ENCODE results near the gene ATF1.
"Not testable (repeated sequence)": the region's sequence is repeated elsewhere in the genome, so short reads cannot be mapped to it uniquely, and the experiment has no call there.

The ATF1 gene

DNA sequence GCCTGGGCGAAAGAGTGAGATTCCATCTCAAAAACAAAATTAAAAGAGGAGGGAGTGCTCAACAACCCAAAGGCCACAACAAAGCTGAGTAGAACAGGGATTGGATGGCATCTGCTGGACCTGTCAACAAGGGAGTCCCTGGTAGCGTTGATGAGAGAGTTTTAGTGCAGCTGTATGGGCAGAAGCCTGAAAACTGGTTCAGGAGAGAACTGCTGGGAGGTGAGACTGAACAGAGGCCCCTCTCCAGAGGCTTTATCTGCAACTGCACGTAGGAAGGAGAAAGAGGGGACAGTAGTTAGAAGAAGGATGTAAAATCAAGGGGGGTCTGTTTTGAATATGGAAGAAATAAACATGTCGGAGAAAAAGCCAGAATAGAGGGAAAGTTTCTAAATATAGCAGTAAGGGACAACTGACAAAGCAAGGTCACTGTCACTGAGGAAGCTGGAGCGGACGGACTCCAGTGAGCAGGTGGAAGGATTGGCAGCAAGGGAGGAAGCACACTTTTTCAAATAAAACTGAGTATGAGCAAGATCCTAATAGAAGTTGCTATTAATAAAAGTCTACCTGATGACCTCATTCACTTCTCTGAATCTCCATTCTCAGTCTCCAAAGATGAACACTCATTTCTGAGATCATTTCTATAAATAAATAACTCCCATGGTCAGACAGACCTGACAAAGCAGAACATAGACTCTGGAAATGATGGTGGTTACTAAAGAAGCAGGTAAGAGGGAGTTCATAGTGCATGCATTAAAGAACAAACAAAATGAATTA, 11.8 kb upstream of the ATF1 start:
- DNase-seq, result no peak

DNA sequence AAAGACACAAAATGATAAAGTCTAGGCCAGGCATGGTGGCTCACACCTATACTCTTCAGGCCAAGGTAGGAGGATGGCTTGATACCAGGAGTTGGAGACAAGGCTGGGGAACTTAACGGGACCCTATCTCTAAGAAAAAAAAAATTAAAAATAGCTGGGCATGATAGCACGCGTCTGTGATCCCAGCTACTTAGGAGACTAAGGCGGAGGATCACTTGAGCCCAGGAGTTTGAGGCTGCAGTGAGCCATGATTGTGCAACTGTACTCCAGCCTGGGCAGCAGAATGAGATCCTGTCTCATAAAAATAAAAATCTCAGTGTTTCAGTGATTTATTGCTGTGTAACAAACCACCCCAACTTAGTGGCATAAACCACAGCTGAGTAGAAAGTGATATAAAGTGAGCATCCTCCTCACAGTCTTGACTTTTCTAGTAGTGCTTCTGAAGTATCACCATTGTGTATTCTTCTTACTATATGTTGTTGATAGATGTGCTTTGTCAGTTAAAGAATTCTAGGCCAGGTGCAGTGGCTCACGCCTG, 10.6 kb upstream of the ATF1 start:
- no peak for DNase-seq

DNA sequence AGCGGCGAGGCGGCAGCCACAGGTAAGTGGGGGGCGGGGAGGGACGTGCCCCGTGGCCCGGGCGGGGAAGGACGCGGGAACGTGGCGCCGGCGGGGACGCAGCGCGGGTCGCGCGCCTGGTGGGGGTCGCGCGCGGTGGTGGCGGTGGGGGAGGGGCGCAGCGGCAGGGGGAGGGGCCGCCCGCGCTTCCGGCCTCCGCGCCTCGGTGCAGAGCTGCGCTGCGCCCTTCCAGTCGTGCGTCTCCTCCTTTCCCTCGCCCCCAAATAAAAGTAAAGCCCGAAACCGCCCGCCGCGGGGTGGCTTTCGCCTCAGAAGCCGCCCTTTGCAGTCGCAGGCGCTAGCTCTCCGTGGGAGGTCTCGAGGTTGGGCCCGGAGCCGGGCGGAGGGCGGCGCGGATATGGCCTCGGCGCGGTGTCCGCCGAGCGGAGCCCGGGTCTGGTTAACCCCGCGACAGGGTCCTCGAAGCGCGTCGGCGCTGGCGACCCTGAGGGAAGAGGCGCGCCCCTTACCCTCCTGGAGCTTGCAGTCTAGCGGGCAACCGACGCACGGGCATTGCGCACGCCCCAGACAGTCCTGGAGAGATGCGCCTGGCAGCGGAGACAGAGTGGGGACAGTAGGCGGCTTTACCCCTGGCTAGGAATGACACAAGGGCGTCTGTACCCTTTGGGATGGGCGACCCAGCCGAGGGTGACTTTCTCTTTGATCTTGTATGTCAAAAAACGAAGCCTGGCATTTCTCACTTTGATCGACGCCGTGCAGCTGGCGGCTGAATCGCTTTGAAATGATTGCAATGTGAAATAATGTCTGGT, 589 bp downstream of the ATF1 start:
- DNase-seq, result peak in 53 of 58 donors; percentile 28 to 90 (median 68)

DNA sequence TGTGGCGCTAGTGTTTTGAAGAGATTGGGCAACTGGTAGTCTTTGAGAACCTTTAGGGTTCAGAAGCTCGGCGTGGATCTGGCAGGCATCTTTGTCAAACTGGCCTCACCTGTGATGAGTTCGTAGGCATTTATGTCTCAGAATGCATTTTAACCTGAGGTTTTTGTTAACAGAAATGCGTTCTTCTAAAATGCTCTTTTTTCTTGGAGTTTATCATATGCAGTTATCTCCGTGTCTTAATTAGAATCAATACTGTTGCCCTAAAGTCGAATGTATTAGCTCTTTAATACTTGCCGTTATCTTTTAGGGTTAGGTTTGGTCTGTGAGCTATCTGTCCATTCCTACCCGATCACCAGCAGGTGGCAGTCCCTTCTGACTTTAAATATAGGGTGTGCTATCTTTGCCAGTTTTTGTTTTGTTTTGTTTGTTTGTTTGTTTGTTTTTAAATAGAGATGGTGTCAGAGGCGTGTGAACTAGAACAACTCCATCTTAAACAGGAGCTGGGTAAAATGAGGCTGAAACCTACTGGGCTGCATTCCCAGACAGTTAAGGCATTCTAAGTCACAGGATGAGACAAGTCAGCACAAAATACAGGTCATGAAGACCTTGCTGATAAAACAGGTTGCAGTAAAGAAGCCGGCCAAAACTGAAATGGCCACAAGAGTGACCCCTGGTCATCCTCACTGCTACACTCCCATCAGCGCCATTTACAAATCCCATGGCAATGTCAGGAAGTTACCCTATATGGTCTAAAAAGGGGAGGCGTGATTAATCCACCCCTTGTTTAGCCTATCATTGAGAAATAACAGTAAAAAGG, 1.4 kb downstream of the ATF1 start:
- DNase-seq, result peak in 25 of 58 donors; percentile 0 to 43 (median 11)

DNA sequence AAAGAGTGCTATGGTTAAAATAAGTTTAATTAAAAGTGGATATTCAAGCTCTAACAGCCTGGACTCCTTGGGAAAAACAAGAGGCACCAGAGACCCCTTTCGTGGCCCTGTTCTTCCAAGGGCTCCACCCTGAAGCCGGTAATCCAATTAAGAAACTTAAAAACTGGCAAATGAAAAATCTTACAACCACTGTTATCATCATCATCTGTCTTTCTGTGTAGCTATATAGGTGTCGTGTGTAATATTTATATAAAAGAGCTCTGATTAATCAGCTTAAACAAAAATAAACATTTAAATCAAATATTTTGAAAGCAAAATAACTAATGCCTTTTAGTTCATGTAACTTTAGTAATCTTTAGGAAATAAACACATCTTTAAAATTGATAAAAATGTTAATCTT, 4.5 kb downstream of the ATF1 start:
- DNase-seq, result no peak

DNA sequence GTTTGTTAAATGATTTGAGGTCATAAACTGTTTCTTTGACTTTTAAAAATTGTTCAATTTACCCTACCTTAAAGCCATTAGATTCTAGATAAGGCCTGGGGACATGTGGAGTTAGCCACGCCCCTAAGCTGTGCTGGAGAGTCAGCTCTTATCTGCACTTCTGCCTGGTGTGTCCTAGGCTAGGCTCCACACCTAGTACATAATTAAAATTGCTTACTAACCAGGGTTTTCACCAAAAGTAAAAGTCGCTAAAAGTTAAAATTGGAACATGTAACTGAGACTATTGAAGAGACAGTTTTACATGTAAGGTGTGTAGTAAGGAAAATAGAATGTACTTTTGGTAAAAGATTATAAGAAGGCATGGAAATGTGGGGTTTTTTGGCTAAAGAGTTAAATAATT, 4.9 kb downstream of the ATF1 start:
- not testable (repeated sequence) for DNase-seq

DNA sequence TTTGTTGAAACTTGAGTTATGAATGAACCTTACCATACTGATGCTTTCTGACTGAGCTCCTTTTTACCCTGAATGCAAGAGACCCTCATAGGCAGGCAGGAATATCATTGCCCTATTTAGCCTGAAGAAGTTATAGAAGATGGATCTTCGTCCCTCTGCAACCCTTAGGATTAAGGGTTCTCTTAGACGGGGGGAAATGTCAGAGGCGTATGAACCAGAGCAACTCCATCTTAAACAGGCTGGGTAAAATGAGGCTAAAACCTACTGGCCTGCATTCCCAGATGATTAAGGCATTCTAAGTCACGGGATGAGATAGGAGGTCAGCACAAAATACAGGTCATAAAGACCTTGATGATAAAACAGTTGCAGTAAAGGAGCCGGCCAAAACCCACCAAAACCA, 7.5 kb downstream of the ATF1 start:
- no peak for DNase-seq

DNA sequence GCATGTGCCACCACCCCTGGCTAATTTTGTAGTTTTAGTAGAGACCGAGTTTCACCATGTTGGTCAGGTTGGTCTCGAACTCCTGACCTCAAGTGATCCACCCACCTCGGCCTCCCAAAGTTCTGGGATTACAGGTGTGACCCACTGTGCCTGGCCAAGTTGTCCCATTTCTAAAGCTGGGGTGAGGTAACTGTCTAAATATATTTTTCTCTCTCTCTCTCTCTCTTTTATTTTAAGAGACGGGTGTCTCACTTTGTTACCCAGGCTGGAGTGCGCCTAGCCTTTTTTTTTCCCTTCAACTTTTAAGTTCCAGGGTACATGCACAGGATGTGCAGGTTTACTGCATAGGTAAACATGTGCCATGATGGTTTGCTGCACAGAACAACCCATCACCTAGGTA, 8.6 kb downstream of the ATF1 start:
- no peak for DNase-seq

DNA sequence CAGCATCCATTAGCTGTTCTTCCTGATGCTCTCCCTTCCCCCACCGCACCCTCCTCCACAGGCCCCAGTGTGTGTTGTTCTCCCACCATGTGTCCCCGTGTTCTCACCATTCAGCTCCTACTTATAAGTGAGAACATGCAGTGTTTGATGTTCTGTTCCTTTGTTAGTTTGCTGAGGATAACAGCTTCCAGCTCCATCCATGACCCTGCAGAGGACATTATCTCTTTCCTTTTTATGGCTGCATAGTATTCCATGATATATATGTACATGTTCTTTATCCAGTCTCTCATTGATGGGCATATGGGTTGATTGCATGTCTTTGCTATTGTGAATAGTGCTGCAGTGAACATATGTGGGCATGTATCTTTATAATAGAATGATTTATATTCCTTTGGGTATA, 9.0 kb downstream of the ATF1 start:
- DNase-seq, result no peak

DNA sequence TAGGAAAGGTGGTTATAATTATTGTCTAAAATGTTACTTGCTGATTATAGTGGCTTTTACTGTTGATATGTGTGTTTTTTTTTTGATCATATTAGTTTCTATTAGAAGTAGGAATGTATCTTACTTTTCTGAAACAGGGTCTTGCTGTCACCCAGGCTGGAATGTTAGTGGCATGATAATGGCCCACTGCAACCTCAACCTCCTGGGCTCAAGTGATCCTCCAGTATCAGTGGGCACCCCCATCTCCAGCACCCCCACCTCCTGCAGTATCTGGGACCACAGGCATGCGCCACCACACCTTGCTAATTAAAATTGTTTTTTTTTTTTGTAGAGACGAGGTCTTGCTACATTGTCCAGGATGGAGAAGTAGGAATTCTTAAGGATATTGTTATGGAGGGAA, 11.3 kb downstream of the ATF1 start:
- no peak for DNase-seq

DNA sequence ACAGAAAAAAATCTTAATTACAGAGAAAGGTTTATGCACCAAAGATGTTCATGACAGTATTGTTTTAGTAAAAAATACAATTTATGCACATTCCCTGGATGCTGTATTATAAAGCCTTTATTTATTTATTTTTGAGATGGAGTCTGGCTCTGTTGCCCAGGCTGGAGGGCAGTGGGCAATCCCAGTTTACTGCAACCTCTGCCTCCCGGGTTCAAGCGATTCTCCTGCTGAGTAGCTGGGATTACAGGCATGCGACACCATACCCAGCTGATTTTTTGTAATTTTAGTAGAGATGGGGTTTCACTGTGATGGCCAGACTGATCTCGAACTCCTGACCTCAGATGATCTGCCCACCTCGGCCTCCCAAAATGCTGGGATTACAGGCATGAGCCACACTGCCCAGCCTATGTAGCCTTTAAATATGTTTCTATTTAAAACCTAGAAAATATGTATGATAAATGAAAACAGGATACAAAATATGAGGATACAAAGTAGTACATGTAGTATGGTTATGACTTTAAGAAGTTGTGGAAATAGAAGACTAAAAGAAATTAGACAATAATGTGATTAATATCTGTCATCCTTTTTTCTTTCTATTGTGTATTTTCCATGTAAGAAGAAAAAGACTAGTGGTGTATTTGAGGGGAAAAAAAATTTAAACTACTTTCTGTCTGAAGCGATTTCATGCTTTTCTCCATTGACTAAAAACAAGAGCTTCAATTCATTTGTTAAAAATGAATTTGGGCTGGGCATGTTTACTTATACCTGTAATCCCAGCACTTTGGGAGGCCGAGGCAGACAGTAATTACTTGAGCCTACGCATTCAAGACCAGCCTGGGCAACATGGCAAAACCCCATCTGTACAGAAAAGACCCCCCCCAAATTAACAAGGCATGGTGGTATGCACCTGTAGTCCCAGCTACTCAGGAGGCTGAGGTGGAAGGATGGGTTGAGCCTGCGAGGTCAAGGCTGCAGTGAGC, 13.1 kb downstream of the ATF1 start:
- DNase-seq, result no peak

DNA sequence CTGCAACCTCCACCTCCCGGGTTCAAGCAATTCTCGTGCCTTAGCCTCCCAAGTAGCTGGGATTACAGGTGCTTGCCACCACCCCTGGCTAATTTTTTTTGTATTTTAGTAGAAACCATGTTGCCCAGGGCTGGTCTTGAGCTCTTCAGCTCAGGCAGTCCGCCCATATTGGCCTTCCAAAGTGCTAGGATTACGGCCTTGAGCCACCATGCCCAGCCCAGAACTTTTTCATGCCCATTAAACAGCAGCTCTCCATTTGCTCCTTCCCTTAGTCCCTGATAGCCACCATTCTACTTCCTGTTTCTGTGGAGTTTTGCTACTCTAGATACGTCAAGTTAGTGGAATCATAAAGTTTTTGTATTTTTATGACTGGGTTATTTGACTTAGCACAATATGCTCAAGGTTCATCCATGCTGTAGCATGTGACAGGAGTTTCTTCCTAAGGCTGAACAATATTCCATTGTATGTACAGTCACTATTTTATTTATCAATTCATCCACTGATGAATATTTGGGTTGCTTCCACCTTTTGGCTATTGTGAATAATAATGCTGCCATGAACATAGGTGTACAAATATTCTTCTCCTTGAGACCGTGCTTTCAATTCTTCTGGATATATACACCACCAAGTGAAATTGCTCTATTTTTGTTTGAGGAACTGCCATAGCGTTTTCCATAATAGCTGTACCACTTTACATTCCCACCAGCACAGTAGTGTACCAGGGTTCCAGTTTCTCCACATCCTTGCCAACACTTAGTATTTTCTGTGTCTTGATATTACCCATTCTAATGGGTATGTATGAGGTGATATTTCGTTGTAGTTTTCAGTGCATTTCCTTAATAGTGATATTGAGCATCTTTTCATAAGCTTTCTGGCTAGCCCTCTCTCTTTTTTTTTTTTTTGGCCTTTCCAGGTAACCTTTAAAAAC, 15.0 kb downstream of the ATF1 start:
- DNase-seq, result no peak

DNA sequence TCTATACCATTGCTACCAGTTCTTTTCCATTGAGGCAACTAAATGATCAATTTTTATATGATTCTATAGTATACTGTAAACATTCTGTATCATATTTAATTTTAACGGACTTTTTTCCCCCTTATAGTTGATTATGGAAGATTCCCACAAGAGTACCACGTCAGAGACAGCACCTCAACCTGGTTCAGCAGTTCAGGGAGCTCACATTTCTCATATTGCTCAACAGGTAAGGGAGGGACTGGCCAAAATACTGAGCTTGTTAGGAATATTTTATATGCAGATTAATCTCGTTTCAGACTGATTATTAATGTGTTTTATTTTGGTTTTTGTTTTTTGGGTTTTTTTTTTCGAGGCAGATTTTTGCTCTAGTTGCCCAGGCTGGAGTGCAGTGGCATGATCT, 16.1 kb downstream of the ATF1 start:
- no peak for DNase-seq

DNA sequence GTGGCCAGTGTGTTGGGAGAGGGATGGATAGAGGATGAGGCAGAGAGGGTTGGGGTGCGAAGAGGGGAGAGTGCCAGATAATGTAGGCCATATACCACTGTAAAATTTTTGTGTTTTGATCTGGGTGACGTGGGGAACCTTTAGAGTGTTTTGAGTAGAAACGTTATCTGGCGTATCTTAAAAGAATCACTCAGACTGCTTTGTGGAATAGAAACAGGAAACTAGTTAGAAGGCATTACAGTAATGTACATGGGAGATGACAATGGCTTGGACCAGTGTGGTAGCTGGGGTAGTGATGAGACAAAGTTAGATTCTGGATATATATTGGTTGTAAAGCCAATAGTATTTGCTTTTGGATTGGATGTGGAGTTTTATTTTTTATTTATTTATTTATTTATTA, 20.6 kb downstream of the ATF1 start:
- DNase-seq, result no peak

DNA sequence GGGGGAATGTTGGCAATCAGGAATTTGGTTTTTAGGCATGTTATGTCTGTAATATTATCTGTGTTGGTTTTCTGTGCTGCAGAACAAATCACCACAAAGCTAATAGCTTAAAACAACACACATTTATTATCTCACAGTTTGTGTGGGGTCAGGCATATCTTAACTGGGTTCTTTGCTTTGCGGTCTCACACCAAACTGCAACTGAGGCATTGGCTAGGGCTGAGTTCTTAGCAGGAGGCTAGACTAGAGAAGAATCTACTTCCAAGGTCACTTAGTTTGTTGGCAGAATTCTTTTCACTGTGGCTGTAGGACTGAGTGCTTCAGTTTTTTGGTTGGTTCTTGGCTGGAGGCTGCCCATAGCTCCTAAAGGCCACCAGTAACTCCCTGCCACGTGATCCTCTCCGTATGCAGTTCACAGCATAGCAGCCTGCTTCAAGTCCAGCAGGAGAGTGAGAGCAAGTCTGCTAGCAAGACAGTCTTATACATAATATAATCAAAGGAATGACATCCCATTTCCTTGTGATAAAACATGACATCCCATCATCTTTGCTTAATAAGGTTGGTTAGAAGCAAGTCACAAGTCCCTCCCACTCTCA, 21.6 kb downstream of the ATF1 start:
- DNase-seq, result no peak

DNA sequence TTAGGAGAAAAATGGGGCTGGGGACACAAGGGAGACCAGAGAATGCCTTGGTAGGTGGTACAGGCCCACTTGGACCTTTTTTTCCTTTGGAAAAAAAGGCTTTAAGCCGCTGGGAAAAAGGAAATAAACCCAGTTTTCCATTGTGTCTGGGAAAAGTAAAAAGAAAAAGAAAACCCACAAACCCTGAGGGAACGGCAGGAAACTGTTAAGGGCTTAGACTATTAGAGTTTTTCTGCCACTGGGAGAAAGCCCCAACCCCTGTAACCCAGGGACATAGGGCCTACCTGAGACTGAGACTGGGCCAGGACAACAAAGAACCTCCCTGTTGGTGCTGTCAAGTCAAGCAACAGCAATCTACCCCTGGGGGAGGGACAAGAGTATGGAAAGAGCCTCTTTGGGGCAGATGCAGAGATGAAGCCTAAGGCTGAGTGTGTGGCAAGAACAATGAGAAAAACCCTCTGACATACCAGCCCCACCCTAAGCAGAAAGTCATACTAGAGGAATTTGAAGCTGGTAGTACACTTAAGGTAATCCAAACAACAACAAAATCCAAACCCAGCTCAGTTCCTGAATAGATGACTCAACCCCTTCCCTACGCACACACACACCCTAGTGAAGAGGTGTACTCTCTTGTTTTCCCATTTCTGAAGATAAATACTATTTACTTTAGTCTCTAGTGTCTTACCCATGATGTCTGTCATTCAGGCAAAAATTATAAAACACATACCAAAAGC, 22.8 kb downstream of the ATF1 start:
- DNase-seq, result no peak

DNA sequence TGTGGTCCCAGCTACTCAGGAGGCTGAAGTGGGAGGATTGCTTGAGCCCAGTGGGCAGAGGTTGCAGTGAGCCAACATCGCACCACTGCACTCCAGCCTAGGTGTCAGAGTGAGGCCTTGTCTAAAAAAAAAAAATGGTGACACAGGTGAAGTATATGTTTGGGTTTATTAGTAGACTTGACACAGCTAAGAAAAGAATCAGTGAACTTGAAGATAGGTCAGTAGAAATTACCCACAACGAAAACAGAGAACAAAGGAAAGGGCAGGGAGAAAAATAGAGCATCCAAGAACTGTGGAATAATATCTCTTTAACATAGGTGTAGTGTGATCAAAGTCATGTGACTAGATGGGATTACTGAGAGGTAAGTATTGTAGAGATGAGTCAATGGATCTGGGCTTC, 23.7 kb downstream of the ATF1 start:
- DNase-seq, result no peak

DNA sequence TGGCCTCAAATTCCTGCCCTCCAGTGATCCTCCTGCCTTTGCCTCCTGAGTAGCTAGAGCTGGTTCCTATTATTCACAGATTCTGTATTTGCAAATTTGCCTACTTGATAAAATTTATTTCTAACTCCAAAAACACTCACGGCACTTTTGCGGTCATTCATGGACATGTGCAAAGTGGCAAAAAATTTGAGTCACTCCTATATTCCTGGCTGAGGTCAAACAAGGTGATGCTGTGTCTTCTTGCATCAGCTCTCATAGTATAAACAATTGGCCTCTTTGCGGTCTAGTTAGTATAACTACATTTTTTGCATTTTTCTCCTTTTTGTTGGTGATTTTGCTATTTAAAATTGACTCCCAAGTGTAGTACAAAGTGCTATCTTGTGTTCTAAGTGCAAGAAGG, 24.7 kb downstream of the ATF1 start:
- no peak for DNase-seq

Measured in anterior cingulate cortex (tissue), 58 donors.